ENCODE data around the gene CDS2.

Gene CDS2

DNA sequence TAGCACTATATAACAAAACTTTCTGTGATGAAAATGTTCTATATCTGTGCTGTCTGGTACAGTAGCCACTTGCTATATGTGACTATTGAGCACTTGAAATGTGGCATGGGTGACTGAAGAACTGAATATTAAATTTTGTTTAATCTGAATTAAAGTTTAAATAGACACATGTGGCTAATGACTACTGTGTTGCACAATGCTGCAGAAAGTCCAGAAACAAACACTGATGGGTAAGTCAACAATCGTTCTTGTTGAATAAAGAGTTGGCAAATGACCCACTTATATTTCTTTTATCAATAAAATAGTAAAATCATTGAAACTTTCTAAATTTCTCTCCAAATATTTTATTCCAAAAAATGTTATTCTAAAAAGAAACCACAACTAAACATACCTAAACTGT is 108.2 kb downstream of the CDS2 start:
- DNase-seq = no peak
- H3K27ac ChIP-seq = no peak overlapping the region
- TF ChIP-seq, protein P1, sequence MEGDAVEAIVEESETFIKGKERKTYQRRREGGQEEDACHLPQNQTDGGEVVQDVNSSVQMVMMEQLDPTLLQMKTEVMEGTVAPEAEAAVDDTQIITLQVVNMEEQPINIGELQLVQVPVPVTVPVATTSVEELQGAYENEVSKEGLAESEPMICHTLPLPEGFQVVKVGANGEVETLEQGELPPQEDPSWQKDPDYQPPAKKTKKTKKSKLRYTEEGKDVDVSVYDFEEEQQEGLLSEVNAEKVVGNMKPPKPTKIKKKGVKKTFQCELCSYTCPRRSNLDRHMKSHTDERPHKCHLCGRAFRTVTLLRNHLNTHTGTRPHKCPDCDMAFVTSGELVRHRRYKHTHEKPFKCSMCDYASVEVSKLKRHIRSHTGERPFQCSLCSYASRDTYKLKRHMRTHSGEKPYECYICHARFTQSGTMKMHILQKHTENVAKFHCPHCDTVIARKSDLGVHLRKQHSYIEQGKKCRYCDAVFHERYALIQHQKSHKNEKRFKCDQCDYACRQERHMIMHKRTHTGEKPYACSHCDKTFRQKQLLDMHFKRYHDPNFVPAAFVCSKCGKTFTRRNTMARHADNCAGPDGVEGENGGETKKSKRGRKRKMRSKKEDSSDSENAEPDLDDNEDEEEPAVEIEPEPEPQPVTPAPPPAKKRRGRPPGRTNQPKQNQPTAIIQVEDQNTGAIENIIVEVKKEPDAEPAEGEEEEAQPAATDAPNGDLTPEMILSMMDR (IDR thresholded peaks at IDR 0.05; ENCODE audit: low read depth, low read length) = no peak
- H3K27me3 ChIP-seq (ENCODE audit: insufficient read depth, low read depth, severe bottlenecking) = peaks cover 10% of the 10 kb centered on the region
- H3K4me3 ChIP-seq (ENCODE audit: low read depth, low read length) = no peak overlapping the region
- H3K36me3 ChIP-seq = no peaks in the 10 kb centered on the region
- H3K9me3 ChIP-seq (ENCODE audit: severe bottlenecking) = peaks cover 6% of the 10 kb centered on the region

Measured in WERI-Rb-1 (cell line).